ENCODE results near the gene PCDHB14.

DNA sequence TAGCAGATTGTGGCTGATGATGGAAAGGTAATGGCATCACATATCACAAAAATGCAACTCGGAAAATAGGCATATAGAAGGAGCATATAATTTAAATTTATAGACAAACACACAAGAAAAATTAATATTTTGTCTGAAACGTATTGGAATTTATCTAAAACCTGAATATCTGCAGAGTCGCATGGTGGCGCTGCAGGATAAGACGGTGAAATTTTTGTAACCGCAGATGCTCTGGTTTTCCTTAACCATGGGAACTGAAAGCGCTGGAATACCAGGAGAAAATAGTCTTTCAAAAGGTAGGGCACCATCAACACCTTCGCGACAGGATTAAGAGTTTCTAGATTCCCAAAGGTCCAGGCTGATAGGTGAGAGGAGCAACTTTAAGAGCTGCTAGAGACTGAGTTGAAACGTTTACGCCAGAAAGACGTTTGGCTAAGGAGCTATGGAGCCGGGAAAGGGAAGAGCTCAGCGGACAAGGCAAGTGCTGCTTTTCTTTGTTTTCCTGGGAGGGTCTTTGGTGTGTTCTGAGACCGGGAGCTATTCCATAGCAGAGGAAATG is 11.0 kb downstream of the PCDHB14 start:
- TF ChIP-seq, protein P1, sequence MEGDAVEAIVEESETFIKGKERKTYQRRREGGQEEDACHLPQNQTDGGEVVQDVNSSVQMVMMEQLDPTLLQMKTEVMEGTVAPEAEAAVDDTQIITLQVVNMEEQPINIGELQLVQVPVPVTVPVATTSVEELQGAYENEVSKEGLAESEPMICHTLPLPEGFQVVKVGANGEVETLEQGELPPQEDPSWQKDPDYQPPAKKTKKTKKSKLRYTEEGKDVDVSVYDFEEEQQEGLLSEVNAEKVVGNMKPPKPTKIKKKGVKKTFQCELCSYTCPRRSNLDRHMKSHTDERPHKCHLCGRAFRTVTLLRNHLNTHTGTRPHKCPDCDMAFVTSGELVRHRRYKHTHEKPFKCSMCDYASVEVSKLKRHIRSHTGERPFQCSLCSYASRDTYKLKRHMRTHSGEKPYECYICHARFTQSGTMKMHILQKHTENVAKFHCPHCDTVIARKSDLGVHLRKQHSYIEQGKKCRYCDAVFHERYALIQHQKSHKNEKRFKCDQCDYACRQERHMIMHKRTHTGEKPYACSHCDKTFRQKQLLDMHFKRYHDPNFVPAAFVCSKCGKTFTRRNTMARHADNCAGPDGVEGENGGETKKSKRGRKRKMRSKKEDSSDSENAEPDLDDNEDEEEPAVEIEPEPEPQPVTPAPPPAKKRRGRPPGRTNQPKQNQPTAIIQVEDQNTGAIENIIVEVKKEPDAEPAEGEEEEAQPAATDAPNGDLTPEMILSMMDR (optimal IDR thresholded peaks at IDR 0.05 in 1 of 3, IDR thresholded peaks at IDR 0.05 in 1 of 3, conservative IDR thresholded peaks at IDR 0.05 in 1 of 3; ENCODE audit: extremely low read depth in 1 of 3, insufficient read depth in 2 of 3, low read length in 3 of 3): no peak
- no peak for TF ChIP-seq EZH2 (IDR thresholded peaks at IDR 0.05; ENCODE audit: low read length)

Measured in keratinocyte (primary cell).